ENCODE results near the gene EIF4E.
A peak's percentile ranks its signal among the peaks of the same experiment; 100 is the strongest.
"Not testable (repeated sequence)": the region's sequence is repeated elsewhere in the genome, so short reads cannot be mapped to it uniquely, and the experiment has no call there.

The EIF4E gene

GRCh38 chr4:98930311-98930865 is 1.5 kb upstream of the EIF4E start:
- DNase-seq, result no peak

- peak; percentile 76 for DNase-seq
These were observed 671 bp upstream of the EIF4E start for GRCh38 chr4:98929341-98930267.

DNA sequence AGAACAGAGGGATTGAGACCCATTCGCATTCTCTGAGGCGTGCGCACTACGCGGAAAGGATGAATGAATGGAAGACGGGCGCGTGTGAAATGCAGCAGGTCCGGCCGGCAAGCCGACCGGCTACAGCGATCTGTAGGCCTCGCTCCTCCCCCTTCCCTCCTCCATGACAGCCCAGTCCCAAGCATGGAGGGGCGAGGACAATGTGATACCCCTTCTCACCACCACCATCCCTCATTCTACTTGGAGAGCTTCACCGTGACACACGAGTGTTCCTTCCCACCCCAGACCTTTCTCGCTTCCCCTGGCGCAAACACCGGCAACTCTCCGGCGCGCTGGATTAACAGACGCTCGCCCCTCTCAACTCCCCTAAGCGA is 815 bp downstream of the EIF4E start:
- DNase-seq, result peak; percentile 69

DNA sequence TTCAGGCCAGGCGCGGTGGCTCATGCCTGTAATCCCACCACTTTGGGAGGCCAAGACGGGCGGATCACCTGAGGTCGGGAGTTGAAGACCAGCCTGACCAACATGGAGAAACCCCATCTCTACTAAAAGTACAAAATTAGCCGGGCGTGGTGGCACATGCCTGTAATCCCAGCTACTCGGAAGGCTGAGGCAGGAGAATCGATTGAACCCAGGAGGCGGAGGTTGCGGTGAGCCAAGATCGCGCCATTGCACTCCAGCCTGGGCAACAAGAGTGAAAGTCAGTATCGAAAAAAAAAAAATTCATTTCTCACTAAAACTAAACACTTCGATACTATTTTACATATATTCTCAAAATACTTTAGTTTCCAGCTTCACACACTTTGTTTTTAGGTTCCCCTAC is 2.7 kb downstream of the EIF4E start:
- not testable (repeated sequence) for DNase-seq

- DNase-seq, result no peak
These were observed 7.6 kb downstream of the EIF4E start for GRCh38 chr4:98921292-98921691.

- DNase-seq, result no peak
These were observed 8.9 kb downstream of the EIF4E start for GRCh38 chr4:98919996-98920395.

DNA sequence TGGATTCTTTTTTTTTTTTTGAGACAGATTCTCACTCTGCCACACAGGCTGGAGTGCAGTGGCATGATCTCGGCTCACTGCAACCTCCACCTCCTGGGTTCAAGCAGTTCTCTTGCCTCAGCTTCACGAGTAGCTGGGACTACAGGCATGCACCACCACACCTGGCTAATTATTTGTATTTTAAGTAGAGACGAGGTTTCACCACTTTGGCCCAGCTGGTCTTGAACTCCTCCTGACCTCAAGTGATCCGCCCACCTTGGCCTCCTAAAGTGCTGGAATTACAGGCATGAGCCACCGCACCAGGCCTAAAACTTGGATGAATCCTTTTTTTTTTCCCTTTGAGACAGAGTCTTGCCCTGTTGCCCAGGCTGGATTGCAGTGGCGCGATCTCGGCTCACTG is 18.2 kb downstream of the EIF4E start:
- DNase-seq, result not testable (repeated sequence)

GRCh38 chr4:98909646-98910401 is 19.1 kb downstream of the EIF4E start:
- no peak for DNase-seq

DNA sequence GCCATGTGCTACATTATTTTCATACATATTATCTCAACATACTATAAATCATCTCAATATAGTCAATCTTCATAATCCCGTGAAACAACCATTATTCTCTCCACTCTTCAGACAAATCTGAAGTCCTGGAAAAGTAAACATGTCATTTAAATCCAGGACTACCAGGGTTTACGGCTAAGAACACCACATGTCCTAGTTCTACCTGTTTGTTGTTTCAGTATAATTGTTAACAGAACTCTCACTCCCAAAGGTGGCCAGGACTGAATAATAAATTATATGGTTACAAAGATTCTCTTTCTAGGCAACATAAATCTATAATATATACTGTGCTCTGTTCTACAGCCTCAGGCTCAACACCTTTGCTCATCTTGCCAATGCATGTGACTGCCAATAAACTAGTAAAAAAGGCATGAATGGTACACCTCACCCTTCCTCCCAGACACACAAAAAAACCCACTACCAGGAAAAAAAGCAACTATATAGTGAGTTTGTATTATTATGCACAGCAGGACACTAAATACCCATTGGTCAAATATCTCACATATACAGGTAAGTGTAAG is 20.1 kb downstream of the EIF4E start:
- DNase-seq, result no peak

- no peak for DNase-seq
These were observed 20.8 kb downstream of the EIF4E start for GRCh38 chr4:98908182-98908581.

DNA sequence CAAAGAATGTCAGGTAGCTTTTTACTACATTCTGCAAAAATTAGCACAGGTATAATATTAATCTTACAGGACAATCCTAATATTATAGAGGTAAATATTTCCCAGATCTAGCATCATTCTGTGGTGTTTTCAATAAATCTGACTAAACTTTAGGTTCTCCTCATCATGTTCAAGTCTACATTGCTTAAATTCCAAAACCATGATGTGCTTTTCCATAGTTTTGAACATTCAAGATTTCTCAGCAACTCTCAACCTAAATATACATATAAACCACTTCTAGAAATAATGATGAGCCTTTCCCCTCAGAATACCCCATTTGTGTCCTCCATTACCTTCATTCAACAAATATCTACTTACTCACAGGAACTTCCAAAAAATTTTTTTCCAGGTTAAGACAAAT is 23.1 kb downstream of the EIF4E start:
- no peak for DNase-seq

- no peak for DNase-seq
These were observed 23.6 kb downstream of the EIF4E start for GRCh38 chr4:98905297-98905696.

DNA sequence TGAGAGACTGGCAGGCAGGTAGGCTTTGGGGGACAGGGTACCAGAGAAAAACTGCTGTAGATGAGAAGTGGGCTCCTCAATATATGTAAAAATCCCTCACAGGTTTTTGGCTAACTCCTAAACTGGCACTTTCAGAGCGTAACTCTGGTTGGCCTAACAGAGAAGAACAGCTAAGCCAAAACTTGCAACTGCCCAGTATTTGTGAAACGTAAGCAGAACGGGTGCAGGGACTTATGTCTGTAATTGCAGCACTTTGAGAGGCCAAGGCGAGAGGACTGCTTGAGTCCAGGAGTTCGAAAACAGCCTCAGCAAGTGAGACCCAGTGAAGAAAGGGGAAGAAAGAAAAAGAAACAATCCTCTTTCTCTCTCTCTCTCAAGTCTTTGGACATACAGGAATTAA is 25.0 kb downstream of the EIF4E start:
- no peak for DNase-seq

DNA sequence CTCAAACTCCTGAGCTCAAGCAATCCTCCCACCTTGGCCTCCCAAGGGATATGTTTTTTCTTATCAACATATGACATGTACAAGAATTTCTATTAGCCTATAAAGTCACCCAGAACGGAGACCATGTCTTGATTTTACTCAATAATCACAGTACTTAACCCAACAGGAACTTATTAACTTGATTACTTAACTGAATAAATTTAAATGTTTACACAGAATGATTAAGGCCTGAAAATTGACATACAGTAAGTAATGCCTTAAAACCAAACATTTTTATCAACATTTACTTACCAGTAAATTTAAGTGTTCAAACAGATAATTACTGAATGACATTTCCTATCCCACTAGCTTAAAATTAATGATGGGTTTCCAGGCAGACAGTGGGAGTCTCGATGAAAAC is 25.4 kb downstream of the EIF4E start:
- no peak for DNase-seq

DNA sequence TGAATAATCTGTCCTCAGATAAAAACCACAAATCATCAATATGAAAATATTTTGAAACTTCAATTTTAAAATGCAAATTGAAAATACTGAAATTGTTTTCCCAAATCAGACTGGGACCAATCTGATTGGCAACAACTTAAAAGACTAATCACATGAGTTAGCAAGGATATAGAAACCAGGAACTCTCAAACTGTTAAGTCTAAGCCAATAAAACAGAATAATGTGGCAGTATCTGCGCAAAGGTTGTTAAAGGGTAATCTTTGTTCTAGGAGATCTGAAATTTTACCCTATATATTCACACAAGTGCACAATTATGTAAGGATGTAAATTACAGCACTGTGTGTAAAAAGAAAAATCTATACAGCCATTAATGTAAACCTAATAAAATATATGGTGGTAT is 29.7 kb downstream of the EIF4E start:
- DNase-seq, result no peak

- DNase-seq, result no peak
These were observed 37.2 kb downstream of the EIF4E start for GRCh38 chr4:98891478-98892337.

DNA sequence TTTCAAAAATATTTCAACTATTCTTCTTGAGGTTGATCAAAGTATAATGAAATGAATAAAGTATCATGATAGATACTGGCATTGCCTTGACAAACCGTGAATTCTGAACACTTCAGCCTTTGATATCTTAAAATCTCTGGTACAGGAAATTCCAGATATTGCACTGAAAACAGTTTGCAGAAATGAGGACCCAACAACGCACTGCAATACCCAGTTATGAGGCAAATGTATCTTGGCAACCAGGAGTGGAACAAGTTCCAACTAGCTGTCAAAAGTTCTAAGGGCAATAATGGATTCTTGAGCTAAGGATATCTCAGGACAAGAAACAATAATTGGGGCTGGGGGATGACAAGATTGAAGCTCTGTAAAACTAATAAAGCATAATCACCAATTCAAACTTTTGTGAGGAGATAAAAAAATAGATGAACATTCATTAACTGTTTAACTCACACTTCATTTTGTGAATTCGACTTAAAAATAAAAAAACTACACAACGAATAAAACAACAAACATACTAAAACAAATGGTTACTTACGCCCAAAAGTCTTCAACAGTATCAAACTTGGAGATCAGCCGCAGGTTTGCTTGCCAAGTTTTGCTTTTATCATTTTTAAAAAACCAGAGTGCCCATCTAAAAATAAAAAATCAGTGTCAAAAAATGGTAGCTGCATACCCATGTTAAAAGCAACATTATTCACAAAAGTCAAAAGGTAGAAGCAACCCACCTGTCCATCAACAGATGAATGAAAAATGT is 38.1 kb downstream of the EIF4E start:
- no peak for DNase-seq

DNA sequence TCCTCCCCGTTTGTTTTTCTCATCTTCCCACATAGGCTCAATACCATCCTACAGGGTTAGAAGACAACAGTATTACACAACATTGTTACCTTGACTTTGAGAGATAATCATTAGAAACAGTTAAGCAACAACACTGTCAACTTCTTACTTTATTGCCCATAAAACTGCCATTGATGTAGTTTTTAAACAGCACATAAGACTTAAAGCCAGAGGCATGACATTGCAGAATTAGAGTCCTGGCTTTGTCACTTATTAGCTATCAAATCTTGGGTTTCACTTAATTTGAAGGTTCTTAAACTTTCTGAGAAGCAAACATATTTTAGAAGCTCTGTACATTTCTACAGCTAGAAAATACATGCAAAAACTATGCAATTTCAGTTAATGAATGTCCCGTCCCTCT is 41.8 kb downstream of the EIF4E start:
- no peak for DNase-seq

- DNase-seq, result not testable (repeated sequence)
These were observed 42.6 kb downstream of the EIF4E start for GRCh38 chr4:98886382-98886781.

DNA sequence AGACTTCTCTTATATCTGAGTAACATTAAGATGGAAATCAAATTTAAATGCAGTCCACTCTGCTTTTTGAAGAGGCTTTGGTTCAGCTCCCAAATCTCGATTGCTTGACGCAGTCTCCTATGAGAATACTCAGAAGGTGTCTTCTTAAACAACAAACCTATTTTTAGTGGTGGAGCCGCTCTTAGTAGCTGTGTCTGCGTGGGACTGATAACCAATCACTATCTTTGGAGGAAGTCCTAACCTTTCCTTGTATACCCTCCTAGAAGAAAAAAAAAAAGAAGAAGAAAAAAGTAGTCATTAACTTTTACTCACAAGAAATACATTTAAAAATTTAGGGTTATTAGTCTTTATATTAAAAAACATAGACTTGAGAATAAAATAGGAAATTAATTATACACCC is 48.0 kb downstream of the EIF4E start:
- DNase-seq, result not testable (repeated sequence)

GRCh38 chr4:98879515-98879914 is 49.4 kb downstream of the EIF4E start:
- no peak for DNase-seq

- DNase-seq, result no peak
These were observed 55.9 kb downstream of the EIF4E start for GRCh38 chr4:98873059-98873458.

All from CD4-positive, alpha-beta T cell treated with Interleukin-15 for 1 hour (primary cell).